ENCODE measurements around the gene NECTIN1.

DNA sequence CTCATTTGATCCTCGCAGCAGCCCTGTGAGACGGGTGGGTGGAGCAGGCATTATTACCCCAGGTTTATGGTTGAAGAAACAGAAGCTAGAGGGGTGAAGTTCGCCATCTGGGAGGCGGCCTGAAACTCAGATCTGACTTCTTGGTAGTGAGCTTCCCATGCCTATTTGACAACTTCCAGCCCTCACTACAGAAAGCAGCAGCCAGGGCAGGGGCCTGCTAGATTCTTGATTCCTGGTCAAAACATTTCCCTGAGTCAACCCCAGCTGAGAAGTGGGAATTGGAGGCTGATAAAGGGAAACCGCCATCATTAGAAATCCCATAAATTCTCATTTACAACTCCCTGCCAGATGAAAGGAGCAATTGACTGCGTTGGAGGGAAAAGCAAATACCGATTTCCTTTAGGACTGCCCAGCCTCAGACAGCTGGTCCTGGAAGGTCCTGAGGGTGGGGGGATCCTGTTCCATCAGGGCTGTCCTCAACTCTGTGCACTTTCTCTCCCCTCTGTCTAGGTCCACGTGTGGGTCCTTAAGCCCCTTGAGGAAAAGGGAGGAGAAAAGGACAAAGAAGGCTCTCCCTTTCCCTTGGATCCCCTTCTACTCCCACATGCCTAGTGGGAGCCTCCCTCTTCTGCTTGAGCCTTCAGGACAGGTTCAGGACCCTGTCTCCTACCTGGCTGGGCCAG is 10.2 kb upstream of the NECTIN1 start:
- TF ChIP-seq, protein P1, sequence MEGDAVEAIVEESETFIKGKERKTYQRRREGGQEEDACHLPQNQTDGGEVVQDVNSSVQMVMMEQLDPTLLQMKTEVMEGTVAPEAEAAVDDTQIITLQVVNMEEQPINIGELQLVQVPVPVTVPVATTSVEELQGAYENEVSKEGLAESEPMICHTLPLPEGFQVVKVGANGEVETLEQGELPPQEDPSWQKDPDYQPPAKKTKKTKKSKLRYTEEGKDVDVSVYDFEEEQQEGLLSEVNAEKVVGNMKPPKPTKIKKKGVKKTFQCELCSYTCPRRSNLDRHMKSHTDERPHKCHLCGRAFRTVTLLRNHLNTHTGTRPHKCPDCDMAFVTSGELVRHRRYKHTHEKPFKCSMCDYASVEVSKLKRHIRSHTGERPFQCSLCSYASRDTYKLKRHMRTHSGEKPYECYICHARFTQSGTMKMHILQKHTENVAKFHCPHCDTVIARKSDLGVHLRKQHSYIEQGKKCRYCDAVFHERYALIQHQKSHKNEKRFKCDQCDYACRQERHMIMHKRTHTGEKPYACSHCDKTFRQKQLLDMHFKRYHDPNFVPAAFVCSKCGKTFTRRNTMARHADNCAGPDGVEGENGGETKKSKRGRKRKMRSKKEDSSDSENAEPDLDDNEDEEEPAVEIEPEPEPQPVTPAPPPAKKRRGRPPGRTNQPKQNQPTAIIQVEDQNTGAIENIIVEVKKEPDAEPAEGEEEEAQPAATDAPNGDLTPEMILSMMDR (IDR thresholded peaks at IDR 0.05): no peak
- TF ChIP-seq POLR2A (IDR thresholded peaks at IDR 0.05): no peak

All from upper lobe of left lung (tissue), 4 donors.